GM12878 (cell line): Measurements from ENCODE around the gene TEX55. TPM values are rescaled to one million over a fixed set of nuclear protein-coding genes. Genes with fewer than 3 reads are reported as not detected.

Experiments
- ATAC-seq: fragments of 200-7000 bp; cut with Tn5 transposase; 3 replicates; pipeline ENCODE4 v1.9.1; 2020; ENCODE audit warnings: mild to moderate bottlenecking, moderate library complexity
- BruUV-seq: library from RNA; stranded (reverse); fragments of 400-500 nt; replicated peaks from 2 replicates; lab custom pipeline; 2021; lab: Mats Ljungman, UMichigan
- CTCF ChIA-PET: fragments of 300-600 bp; sonication (Branson Sonifier 250); formaldehyde crosslinking; extraction: SDS; loops from one replicate; lab custom pipeline; 2021; ENCODE audit warnings: inconsistent platforms; lab: Yijun Ruan, JAX
- POLR2A ChIA-PET: fragments of 350-600 bp; formaldehyde crosslinking; extraction: SDS; loops from one replicate; lab custom pipeline; 2021; ENCODE audit warnings: inconsistent platforms; lab: Charles Lee
- RAD21 ChIA-PET: fragments of 300-600 bp; sonication (Branson Sonifier 250); formaldehyde crosslinking; loops from one replicate; lab custom pipeline; 2023; ENCODE audit warnings: antibody characterized with exemption; ENCODE audit not compliant: unreplicated experiment; lab: Charles Lee
- SMC1A ChIA-PET: fragments of 300-600 bp; sonication (Branson Sonifier 250); formaldehyde crosslinking; loops from one replicate; lab custom pipeline; 2023; ENCODE audit not compliant: unreplicated experiment, uncharacterized antibody; lab: Charles Lee
- DNase-seq: peaks from one replicate; pipeline ENCODE4 v3.0.0-alpha.2; 2011; ENCODE audit warnings: low read depth, low spot score
- FAIRE-seq: peaks from 3 replicates; lab custom pipeline; 2011; peaks lifted over from hg19 to GRCh38; lab: Jason Lieb, UNC
- H2AFZ ChIP-seq: 2 replicates; pipeline ENCODE4 v1.6.0; 2011; ENCODE audit warnings: low read depth, low read length, control low read depth; ENCODE audit not compliant: control insufficient read depth
- H3K27ac ChIP-seq: 2 replicates; pipeline ENCODE4 v1.5.1; 2011; ENCODE audit warnings: control low read depth; ENCODE audit not compliant: control insufficient read depth, insufficient read depth
- H3K27me3 ChIP-seq, 2 experiments: replicated peaks in 1 of 2; 2 replicates each; pipeline versions ENCODE4 v1.6.0 to v1.6.1; 2011; ENCODE audit warnings: low read length in 1 of 2; ENCODE audit not compliant: control insufficient read depth in 2 of 2, insufficient read depth in 2 of 2
- H3K36me3 ChIP-seq, 2 experiments: 2 replicates each; pipeline ENCODE4 v1.5.1; 2011; ENCODE audit warnings: low read length in 1 of 2; ENCODE audit not compliant: control insufficient read depth in 2 of 2, insufficient read depth in 2 of 2
- H3K4me1 ChIP-seq: 2 replicates; pipeline ENCODE4 v1.6.1; 2011; ENCODE audit warnings: mild to moderate bottlenecking, low read length, moderate library complexity, mixed read lengths; ENCODE audit not compliant: control insufficient read depth, insufficient read depth
- H3K4me2 ChIP-seq: 2 replicates; pipeline ENCODE4 v1.6.0; 2011; ENCODE audit warnings: control low read depth; ENCODE audit not compliant: control insufficient read depth, insufficient read depth
- H3K4me3 ChIP-seq: fragments of 200-600 bp; sonication (generic); 2 replicates; pipeline ENCODE4 v1.5.1; 2016
- H3K79me2 ChIP-seq: 2 replicates; pipeline ENCODE4 v1.6.0; 2011; ENCODE audit warnings: low read length; ENCODE audit not compliant: control insufficient read depth, insufficient read depth
- H3K9ac ChIP-seq: 2 replicates; pipeline ENCODE4 v1.8.0; 2011; ENCODE audit warnings: low read length, control low read depth, mixed read lengths; ENCODE audit not compliant: control insufficient read depth, insufficient read depth
- H3K9me3 ChIP-seq: replicated peaks from 3 replicates; pipeline ENCODE4 v1.5.1; 2011; ENCODE audit warnings: mild to moderate bottlenecking, low read length; ENCODE audit not compliant: control insufficient read depth, insufficient read depth
- H4K20me1 ChIP-seq: 2 replicates; pipeline ENCODE4 v1.6.0; 2011; ENCODE audit not compliant: control insufficient read depth, insufficient read depth
- BACH1 ChIP-seq: fragments of 450-650 bp; IDR thresholded peaks from 2 replicates; pipeline ENCODE4 v1.6.1; 2017; ENCODE audit warnings: mild to moderate bottlenecking, borderline replicate concordance
- CREB1 ChIP-seq: IDR thresholded peaks from 2 replicates; pipeline ENCODE4 v1.6.1; 2012; ENCODE audit warnings: low read depth, mild to moderate bottlenecking, inconsistent platforms
- ETV6 ChIP-seq, 2 experiments: fragments of 450-650 bp in 1 of 2; IDR thresholded peaks in 1 of 2; conservative IDR thresholded peaks in 1 of 2; 2 replicates each; pipeline ENCODE4 v1.6.1; 2014; ENCODE audit warnings: antibody characterized with exemption in 1 of 2, borderline replicate concordance in 1 of 2, low read depth in 1 of 2, mild to moderate bottlenecking in 1 of 2, moderate library complexity in 1 of 2
- EZH2 ChIP-seq: IDR thresholded peaks from 2 replicates; pipeline ENCODE4 v1.6.1; 2012; ENCODE audit warnings: low read depth, mild to moderate bottlenecking, control low read depth, inconsistent platforms, low read length, borderline replicate concordance; ENCODE audit not compliant: control insufficient read depth
- NFIC ChIP-seq: IDR thresholded peaks from 2 replicates; pipeline ENCODE4 v1.6.1; 2012; ENCODE audit warnings: low read depth, mild to moderate bottlenecking, inconsistent platforms, low read length, moderate library complexity
- NFXL1 ChIP-seq: fragments of 450-650 bp; IDR thresholded peaks from 2 replicates; pipeline ENCODE4 v1.6.1; 2017; ENCODE audit warnings: antibody characterized with exemption, mild to moderate bottlenecking, borderline replicate concordance
- STAT3 ChIP-seq: IDR thresholded peaks from 2 replicates; pipeline ENCODE4 v1.6.1; 2011; ENCODE audit warnings: low read depth, low read length, improper control_type of control experiment
- TARDBP ChIP-seq: IDR thresholded peaks from 2 replicates; pipeline ENCODE4 v1.6.1; 2016; ENCODE audit warnings: borderline replicate concordance
- ZNF274 ChIP-seq: IDR thresholded peaks from one replicate; pipeline ENCODE4 v1.8.0; 2011; ENCODE audit not compliant: insufficient read length, insufficient read depth
- WGBS: methylation state at CpG from one replicate; pipeline ENCODE4 v1.1.6; 2016; ENCODE audit warnings: low lambda C conversion rate; ENCODE audit not compliant: insufficient replicate concordance, insufficient coverage; ENCODE audit errors: missing lambda C conversion rate; 5-methylcytosine and 5-hydroxymethylcytosine counted together
- in situ Hi-C: fragments of 300-500 bp; cut with MboI; formaldehyde crosslinking; loops from 9 replicates; pipeline ENCODE4 v1.14.3; 2018; ENCODE audit warnings: mixed read lengths
- intact Hi-C: fragments of 100-400 bp; cut with micrococcal nuclease; formaldehyde crosslinking; loops from one replicate; pipeline ENCODE4 v1.14.2; 2022; ENCODE audit not compliant: unreplicated experiment
- polyA plus RNA-seq, 11 experiments: library from polyadenylated mRNA; depleted of rRNA in 4 of 11; unstranded in 6 of 11; stranded (reverse) in 5 of 11; fragments of >200 nt; fragmentation: Nextera tagmentation in 4 of 11; fragmentation: Illumina TruSeq in 1 of 11; extraction: Ambion mirVana in 4 of 11; extraction: Trizol in 1 of 11; gene quantifications; 1 replicate in 1 of 11; 2 replicates in 10 of 11; pipeline versions ENCODE4 v1.2.1 to v1.2.3, GENCODE V29; 2011 to 2016; ENCODE audit warnings: inconsistent platforms in 2 of 11, missing spikeins in 2 of 11, low read depth in 1 of 11
- total RNA-seq, 4 experiments: library from RNA; depleted of rRNA in 3 of 4; stranded (reverse); fragments of >200 nt in 3 of 4; fragmentation: Illumina TruSeq in 1 of 4; extraction: Trizol in 1 of 4; gene quantifications; 2 replicates each; pipeline versions ENCODE4 v1.2.1 to v1.2.3, GENCODE V29; 2013 to 2021
- TF ChIP-seq, protein P1 (sequence below): fragments of 450-650 bp; IDR thresholded peaks from 2 replicates; pipeline ENCODE4 v1.6.1; 2017; ENCODE audit warnings: mild to moderate bottlenecking, moderate library complexity

TEX55 gene
- total and polyA plus RNA-seq, 10 of the 15 experiments (the other 5 are each of a cell fraction or from before 2014, with no cell fraction given) = not detected

DNA sequence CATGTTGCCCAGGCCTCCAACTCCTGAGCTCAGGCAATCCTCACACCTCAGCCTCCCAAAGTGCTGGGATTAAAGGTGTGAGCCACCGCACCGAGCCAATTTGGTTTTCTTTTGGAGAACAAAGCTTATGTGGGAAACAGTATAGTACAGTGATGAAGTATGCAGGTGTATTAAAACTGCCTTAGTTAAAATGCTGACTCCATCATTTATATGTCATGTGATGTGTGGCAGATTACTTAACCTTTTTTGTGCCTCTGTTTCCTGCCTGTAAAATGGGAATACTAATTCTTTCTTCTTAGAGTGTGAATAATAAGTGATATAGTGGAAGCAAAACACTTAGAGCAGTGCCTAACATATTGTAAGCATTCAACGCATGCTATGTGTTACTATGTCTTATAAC, 48.0 kb upstream of the TEX55 start:
- ChIA-PET RAD21 (interaction anchor here (0.9 to 7.4 kb wide), 6 partner anchors 63 to 582 kb away, joined by 3 to 84 read pairs (median 3); partner anchors contain the start of gene IGSF11), SMC1A (interaction anchor here (0.9 to 8.3 kb wide), 3 partner anchors 214 to 229 kb away, joined by 3 to 88 read pairs (median 6); no protein-coding TSS in a partner anchor), CTCF (interaction anchor here (0.6 to 8.0 kb wide), 13 partner anchors 8 to 583 kb away, joined by 3 to 221 read pairs (median 4); partner anchors contain the start of gene IGSF11), POLR2A (no interaction called here)
- H3K27me3 ChIP-seq = peaks cover 0 to 2% of the 10 kb centered on the region in 2 experiments; a peak in 1 of 4 replicates
- H3K9ac ChIP-seq = no peak overlapping the region
- H3K9me3 ChIP-seq = no peaks in the 10 kb centered on the region
- no peaks in the 10 kb centered on the region for H3K4me1 ChIP-seq
- DNase-seq (no peak), ATAC-seq (no peak), FAIRE-seq (no peak)
- H4K20me1 ChIP-seq = no peaks in the 10 kb centered on the region
- no TSS peak for BruUV-seq
- 60% methylated on average over 3 of the region's 3 CpGs for WGBS
- no peak overlapping the region for H3K27ac ChIP-seq
- H3K4me2 ChIP-seq = no peak overlapping the region
- H3K4me3 ChIP-seq = no peak overlapping the region
- TF ChIP-seq NFXL1 = no peak
- no peak for TF ChIP-seq NFIC
- no peak for TF ChIP-seq TARDBP
- no peak for TF ChIP-seq STAT3
- TF ChIP-seq ZNF274 = no peak
- no peak for TF ChIP-seq EZH2
- no peak for TF ChIP-seq BACH1
- TF ChIP-seq CREB1 = no peak
- no peak for TF ChIP-seq ETV6 (conservative IDR thresholded peaks at IDR 0.05 in 1 of 2, IDR thresholded peaks at IDR 0.05 in 1 of 2; ENCODE audit: borderline replicate concordance in 1 of 2, low read depth in 1 of 2)
- TF ChIP-seq, protein P1, sequence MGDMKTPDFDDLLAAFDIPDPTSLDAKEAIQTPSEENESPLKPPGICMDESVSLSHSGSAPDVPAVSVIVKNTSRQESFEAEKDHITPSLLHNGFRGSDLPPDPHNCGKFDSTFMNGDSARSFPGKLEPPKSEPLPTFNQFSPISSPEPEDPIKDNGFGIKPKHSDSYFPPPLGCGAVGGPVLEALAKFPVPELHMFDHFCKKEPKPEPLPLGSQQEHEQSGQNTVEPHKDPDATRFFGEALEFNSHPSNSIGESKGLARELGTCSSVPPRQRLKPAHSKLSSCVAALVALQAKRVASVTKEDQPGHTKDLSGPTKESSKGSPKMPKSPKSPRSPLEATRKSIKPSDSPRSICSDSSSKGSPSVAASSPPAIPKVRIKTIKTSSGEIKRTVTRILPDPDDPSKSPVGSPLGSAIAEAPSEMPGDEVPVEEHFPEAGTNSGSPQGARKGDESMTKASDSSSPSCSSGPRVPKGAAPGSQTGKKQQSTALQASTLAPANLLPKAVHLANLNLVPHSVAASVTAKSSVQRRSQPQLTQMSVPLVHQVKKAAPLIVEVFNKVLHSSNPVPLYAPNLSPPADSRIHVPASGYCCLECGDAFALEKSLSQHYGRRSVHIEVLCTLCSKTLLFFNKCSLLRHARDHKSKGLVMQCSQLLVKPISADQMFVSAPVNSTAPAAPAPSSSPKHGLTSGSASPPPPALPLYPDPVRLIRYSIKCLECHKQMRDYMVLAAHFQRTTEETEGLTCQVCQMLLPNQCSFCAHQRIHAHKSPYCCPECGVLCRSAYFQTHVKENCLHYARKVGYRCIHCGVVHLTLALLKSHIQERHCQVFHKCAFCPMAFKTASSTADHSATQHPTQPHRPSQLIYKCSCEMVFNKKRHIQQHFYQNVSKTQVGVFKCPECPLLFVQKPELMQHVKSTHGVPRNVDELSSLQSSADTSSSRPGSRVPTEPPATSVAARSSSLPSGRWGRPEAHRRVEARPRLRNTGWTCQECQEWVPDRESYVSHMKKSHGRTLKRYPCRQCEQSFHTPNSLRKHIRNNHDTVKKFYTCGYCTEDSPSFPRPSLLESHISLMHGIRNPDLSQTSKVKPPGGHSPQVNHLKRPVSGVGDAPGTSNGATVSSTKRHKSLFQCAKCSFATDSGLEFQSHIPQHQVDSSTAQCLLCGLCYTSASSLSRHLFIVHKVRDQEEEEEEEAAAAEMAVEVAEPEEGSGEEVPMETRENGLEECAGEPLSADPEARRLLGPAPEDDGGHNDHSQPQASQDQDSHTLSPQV = no peak
- no peaks in the 10 kb centered on the region for H3K79me2 ChIP-seq
- intact Hi-C loops (loop anchor here (1.0 kb wide), 1 partner anchor 216 kb away; no protein-coding TSS in a partner anchor), in situ Hi-C loops (no loop called here)
- H2AFZ ChIP-seq = no peak overlapping the region
- H3K36me3 ChIP-seq = no peaks in the 10 kb centered on the region
